ENCODE measurements around the gene ANKRD13C. TPM values are rescaled to one million over a fixed set of nuclear protein-coding genes. Genes with fewer than 3 reads are reported as not detected.

Gene ANKRD13C
- total and polyA plus RNA-seq, 8 donors, result 19.1 to 31.0 (median 26.7) TPM

- no peaks in the 10 kb centered on the region for H3K27me3 ChIP-seq
- ATAC-seq (no peak), DNase-seq (no peak)
- H3K27ac ChIP-seq, result no peak overlapping the region
- peaks cover 3 to 64% of the 10 kb centered on the region in 2 donors for H3K4me1 ChIP-seq
- no peaks in the 10 kb centered on the region for H3K9me3 ChIP-seq
- peaks cover 0 to 29% of the 10 kb centered on the region in 2 donors for H3K36me3 ChIP-seq
- intact Hi-C loops (cut with DNase I), result no loop called here
- no peak overlapping the region for H3K4me3 ChIP-seq
- TF ChIP-seq CTCF (IDR thresholded peaks at IDR 0.05), result no peak
Measured at GRCh38 chr1:70224954-70225353, 129.6 kb downstream of the ANKRD13C start.

GRCh38 chr1:70222716-70223235 lies 131.7 kb downstream of the ANKRD13C start:
- no peak for DNase-seq
- intact Hi-C loops (cut with DNase I), result no loop called here

GRCh38 chr1:70221238-70222121 lies 133.0 kb downstream of the ANKRD13C start, which contains the start of gene SRSF11:
Gene SRSF11 (plus strand): TSS chr1:70221380. CDS start chr1:70221637, 257 bp downstream.
- Histone ChIP-seq H3K4me3 (peak within 1 kb of the TSS; percentile 71), H3K27ac (peak within 1 kb of the TSS; percentile 97 to 98), H3K4me1 (peaks cover 3 to 53% of the 10 kb centered on the region in 2 donors), H3K9me3 (no peaks in the 10 kb centered on the region), H3K27me3 (no peaks in the 10 kb centered on the region), H3K36me3 (peaks cover 0 to 20% of the 10 kb centered on the region in 2 donors)
- intact Hi-C loops (cut with DNase I), result no loop called here
- peak; percentile 100 for ATAC-seq
- DNase-seq, result peak; percentile 94 to 99 (median 96)
- no peak for TF ChIP-seq CTCF (IDR thresholded peaks at IDR 0.05)

More at GRCh38 chr1:70222716-70223235, 131.7 kb downstream of the ANKRD13C start:
- no peak for ATAC-seq
- peak overlapping the region; percentile 71 for H3K4me3 ChIP-seq
- peak overlapping the region in 1 of 2 donors; percentile 97 for H3K27ac ChIP-seq
- no peaks in the 10 kb centered on the region for H3K27me3 ChIP-seq
- H3K9me3 ChIP-seq, result no peaks in the 10 kb centered on the region
- H3K36me3 ChIP-seq, result peaks cover 0 to 12% of the 10 kb centered on the region in 2 donors
- no peak for TF ChIP-seq CTCF (IDR thresholded peaks at IDR 0.05)
- H3K4me1 ChIP-seq, result peaks cover 3 to 64% of the 10 kb centered on the region in 2 donors

GRCh38 chr1:70220517-70221237 lies 133.8 kb downstream of the ANKRD13C start:
- DNase-seq, result no peak
- Histone ChIP-seq H3K4me1 (peaks cover 3 to 45% of the 10 kb centered on the region in 2 donors), H3K27me3 (no peaks in the 10 kb centered on the region), H3K9me3 (no peaks in the 10 kb centered on the region), H3K4me3 (peak overlapping the region; percentile 71), H3K27ac (peak overlapping the region; percentile 97 to 98), H3K36me3 (peaks cover 0 to 28% of the 10 kb centered on the region in 2 donors)
- no peak for TF ChIP-seq CTCF (IDR thresholded peaks at IDR 0.05)
- intact Hi-C loops (cut with DNase I), result no loop called here
- no peak for ATAC-seq

Data from left lung (tissue), 10 donors.